ENCODE data around the gene POLN.

POLN gene

DNA sequence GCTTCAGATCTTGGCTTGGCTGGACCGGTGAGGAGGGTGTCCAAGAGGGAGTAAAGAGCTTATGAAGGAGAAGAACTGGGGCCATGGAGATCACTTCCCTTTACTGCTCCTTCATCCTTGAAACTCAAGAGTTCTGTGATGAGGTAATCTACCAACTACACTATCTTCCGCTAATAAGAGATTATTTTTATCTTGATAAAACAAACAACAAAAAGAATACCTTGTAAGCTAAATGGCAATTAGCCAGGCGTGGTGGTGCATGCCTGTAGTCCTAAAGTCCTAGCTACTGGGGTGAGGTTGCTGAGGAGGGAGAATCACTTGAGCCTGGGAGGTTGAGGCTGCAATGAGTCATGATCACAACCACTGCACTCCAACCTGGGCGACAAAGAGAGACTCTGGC, 47.4 kb downstream of the POLN start:
- DNase-seq (ENCODE audit: low read depth, low spot score), result no peak
- H3K9me3 ChIP-seq (ENCODE audit: low read depth, low read length), result 0 out of 2 replicates have a peak, but pooled peaks cover 3% of the 10 kb centered on the region
- TF ChIP-seq FOXP2 (optimal IDR thresholded peaks at IDR 0.05; ENCODE audit: control extremely low read depth, extremely low read length, insufficient read depth) (no peak), POLR2AphosphoS5 (IDR thresholded peaks at IDR 0.05; ENCODE audit: borderline replicate concordance, low read depth, low read length) (no peak), EZH2 (IDR thresholded peaks at IDR 0.05) (no peak)
- no peak overlapping the region for H3K27ac ChIP-seq
- H3K36me3 ChIP-seq (ENCODE audit: insufficient read depth, low read length), result peaks cover 19% of the 10 kb centered on the region
- no peak overlapping the region for H3K9ac ChIP-seq (ENCODE audit: insufficient read length)
- no peak overlapping the region for H3K4me3 ChIP-seq

DNA sequence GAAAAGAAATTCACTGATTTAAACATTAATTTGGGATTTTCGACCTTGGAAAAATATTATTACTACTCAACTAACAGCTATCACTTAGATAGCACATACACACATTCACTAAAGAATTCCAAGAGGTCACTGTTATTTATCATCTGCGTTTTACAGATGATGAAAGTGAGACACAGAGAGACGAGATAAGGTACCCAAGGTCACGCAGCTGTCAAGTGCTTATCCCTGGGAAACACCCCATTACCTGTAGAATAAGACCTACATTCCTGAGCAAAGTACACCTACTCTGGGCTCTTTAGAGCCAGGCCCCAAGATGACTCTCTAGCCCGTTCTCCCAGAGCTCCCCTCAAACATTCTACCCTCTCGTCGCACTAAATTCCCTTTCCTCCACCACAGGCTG, 48.6 kb downstream of the POLN start:
- Histone ChIP-seq H3K9me3 (ENCODE audit: low read depth, low read length) (no peaks in the 10 kb centered on the region), H3K27ac (no peak overlapping the region), H3K36me3 (ENCODE audit: insufficient read depth, low read length) (peaks cover 13% of the 10 kb centered on the region), H3K4me3 (no peak overlapping the region), H3K9ac (ENCODE audit: insufficient read length) (no peak overlapping the region)
- TF ChIP-seq POLR2AphosphoS5 (IDR thresholded peaks at IDR 0.05; ENCODE audit: borderline replicate concordance, low read depth, low read length) (no peak), EZH2 (IDR thresholded peaks at IDR 0.05) (no peak), FOXP2 (optimal IDR thresholded peaks at IDR 0.05; ENCODE audit: control extremely low read depth, extremely low read length, insufficient read depth) (no peak)
- DNase-seq (ENCODE audit: low read depth, low spot score), result no peak

DNA sequence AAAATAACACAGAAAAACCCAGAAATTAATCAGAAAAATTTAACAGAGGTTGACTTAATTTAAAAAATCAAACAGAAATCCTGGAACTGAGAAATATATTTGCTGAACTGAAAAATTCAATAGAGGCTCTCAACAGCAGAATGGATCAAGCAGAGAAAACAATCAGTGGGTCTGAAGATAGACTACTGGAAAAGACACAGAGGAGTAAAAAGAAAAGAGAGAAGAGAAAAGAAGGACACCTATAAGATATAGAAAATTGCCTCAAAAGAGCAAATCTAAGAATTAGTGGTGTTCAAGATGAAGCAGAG, 55.1 kb downstream of the POLN start:
- no peak for TF ChIP-seq EZH2 (IDR thresholded peaks at IDR 0.05)
- TF ChIP-seq FOXP2 (optimal IDR thresholded peaks at IDR 0.05; ENCODE audit: control extremely low read depth, extremely low read length, insufficient read depth), result no peak
- no peak for TF ChIP-seq POLR2AphosphoS5 (IDR thresholded peaks at IDR 0.05; ENCODE audit: borderline replicate concordance, low read depth, low read length)
- DNase-seq (ENCODE audit: low read depth, low spot score), result no peak
- no peaks in the 10 kb centered on the region for H3K9me3 ChIP-seq (ENCODE audit: low read depth, low read length)
- H3K36me3 ChIP-seq (ENCODE audit: insufficient read depth, low read length), result peaks cover 6% of the 10 kb centered on the region; the same call in 1 of the 2 replicates
- no peak overlapping the region for H3K9ac ChIP-seq (ENCODE audit: insufficient read length)
- no peak overlapping the region for H3K27ac ChIP-seq
- no peak overlapping the region for H3K4me3 ChIP-seq

DNA sequence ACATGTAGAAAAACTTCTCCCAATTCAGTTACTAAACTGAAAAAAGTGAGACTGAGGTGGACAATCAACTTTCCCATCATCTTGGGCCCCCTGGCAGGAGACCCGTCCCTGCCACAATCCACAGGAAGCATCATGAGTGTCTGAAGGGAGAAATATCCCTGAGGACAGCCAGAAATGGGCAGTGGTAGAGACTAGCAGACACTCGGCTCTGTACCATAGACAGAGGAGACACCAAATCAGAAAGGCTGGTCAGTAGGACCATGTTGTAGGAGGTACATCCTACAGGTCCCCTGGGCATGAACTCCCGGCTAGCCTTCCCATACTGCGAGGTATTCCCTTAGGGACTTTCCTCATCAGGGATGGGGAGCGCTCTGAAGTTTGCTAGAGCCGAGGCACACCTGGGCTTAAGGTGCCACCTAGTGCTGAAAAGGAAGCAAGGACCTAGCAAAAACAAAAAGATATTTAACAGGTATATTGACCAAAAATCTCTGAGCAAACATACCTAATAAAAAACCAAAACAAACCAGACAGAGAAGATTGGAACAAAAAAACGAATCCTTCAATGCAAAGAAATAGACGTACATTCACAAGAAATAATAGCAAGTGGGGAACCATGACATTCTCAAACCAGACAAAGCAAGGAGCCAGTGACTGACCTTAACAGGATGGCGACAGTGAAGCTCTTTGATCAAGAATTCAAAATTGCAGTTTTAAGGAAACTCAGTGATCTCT, 55.6 kb downstream of the POLN start:
- TF ChIP-seq EZH2 (IDR thresholded peaks at IDR 0.05) (no peak), POLR2AphosphoS5 (IDR thresholded peaks at IDR 0.05; ENCODE audit: borderline replicate concordance, low read depth, low read length) (no peak), FOXP2 (optimal IDR thresholded peaks at IDR 0.05; ENCODE audit: control extremely low read depth, extremely low read length, insufficient read depth) (no peak)
- no peak for DNase-seq (ENCODE audit: low read depth, low spot score)
- H3K9me3 ChIP-seq (ENCODE audit: low read depth, low read length), result no peaks in the 10 kb centered on the region

DNA sequence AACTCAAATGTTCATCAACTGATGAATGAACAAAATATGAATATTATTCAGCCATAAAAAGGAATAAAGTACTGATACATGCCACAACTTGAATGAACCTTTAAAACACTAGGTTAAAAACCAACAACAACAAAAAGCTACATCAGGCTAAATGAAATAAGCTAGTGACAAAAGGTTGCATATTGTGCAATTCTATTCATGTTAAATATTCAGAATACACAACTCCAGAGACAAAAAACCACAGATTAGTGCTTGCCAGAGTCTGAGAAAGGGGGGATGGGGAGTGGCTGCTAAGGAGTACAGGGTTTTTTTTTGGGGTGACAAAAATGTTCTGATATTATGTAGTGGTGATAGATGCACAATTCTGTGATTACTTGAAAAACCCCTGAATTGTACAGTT, 58.5 kb downstream of the POLN start:
- no peak overlapping the region for H3K9ac ChIP-seq (ENCODE audit: insufficient read length)
- TF ChIP-seq FOXP2 (optimal IDR thresholded peaks at IDR 0.05; ENCODE audit: control extremely low read depth, extremely low read length, insufficient read depth) (no peak), EZH2 (IDR thresholded peaks at IDR 0.05) (no peak), POLR2AphosphoS5 (IDR thresholded peaks at IDR 0.05; ENCODE audit: borderline replicate concordance, low read depth, low read length) (no peak)
- H3K27ac ChIP-seq, result no peak overlapping the region
- peaks cover 6% of the 10 kb centered on the region; the same call in 1 of the 2 replicates for H3K36me3 ChIP-seq (ENCODE audit: insufficient read depth, low read length)
- H3K4me3 ChIP-seq, result no peak overlapping the region
- DNase-seq (ENCODE audit: low read depth, low spot score), result no peak
- H3K9me3 ChIP-seq (ENCODE audit: low read depth, low read length), result no peaks in the 10 kb centered on the region

More for the DNA sequence above, 55.6 kb downstream of the POLN start:
- H3K4me3 ChIP-seq, result no peak overlapping the region
- H3K36me3 ChIP-seq (ENCODE audit: insufficient read depth, low read length), result peaks cover 6% of the 10 kb centered on the region; the same call in 1 of the 2 replicates
- no peak overlapping the region for H3K27ac ChIP-seq
- no peak overlapping the region for H3K9ac ChIP-seq (ENCODE audit: insufficient read length)

DNA sequence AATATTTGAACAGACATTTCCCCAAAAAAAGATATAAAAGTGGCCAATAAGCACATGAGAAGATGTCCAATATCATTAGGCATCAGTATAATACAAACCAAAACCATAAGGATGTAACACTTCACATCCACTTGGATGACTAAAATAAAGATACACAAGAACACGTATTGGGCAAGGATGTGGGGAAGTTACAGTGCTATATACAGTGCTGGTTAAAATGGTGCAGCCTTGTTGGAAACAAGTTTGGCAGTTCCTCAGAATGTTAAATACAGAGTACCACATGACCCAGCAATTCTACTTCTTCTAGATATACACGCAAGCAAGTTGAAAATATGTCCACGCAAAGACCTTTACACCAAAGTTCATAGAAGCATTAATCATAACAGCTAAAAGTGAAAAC, 58.9 kb downstream of the POLN start:
- no peak overlapping the region for H3K9ac ChIP-seq (ENCODE audit: insufficient read length)
- H3K4me3 ChIP-seq, result no peak overlapping the region
- H3K9me3 ChIP-seq (ENCODE audit: low read depth, low read length), result no peaks in the 10 kb centered on the region
- H3K27ac ChIP-seq, result no peak overlapping the region
- no peak for TF ChIP-seq FOXP2 (optimal IDR thresholded peaks at IDR 0.05; ENCODE audit: control extremely low read depth, extremely low read length, insufficient read depth)
- TF ChIP-seq POLR2AphosphoS5 (IDR thresholded peaks at IDR 0.05; ENCODE audit: borderline replicate concordance, low read depth, low read length), result no peak
- no peak for TF ChIP-seq EZH2 (IDR thresholded peaks at IDR 0.05)
- no peak for DNase-seq (ENCODE audit: low read depth, low spot score)
- H3K36me3 ChIP-seq (ENCODE audit: insufficient read depth, low read length), result peaks cover 6% of the 10 kb centered on the region; the same call in 1 of the 2 replicates

- H3K36me3 ChIP-seq (ENCODE audit: insufficient read depth, low read length), result peaks cover 6% of the 10 kb centered on the region; the same call in 1 of the 2 replicates
- H3K27ac ChIP-seq, result no peak overlapping the region
- no peak for TF ChIP-seq EZH2 (IDR thresholded peaks at IDR 0.05)
- TF ChIP-seq POLR2AphosphoS5 (IDR thresholded peaks at IDR 0.05; ENCODE audit: borderline replicate concordance, low read depth, low read length), result no peak
- no peak for TF ChIP-seq FOXP2 (optimal IDR thresholded peaks at IDR 0.05; ENCODE audit: control extremely low read depth, extremely low read length, insufficient read depth)
- no peak for DNase-seq (ENCODE audit: low read depth, low spot score)
- H3K9ac ChIP-seq (ENCODE audit: insufficient read length), result no peak overlapping the region
- no peaks in the 10 kb centered on the region for H3K9me3 ChIP-seq (ENCODE audit: low read depth, low read length)
- no peak overlapping the region for H3K4me3 ChIP-seq
Measured at GRCh38 chr4:2180410-2180809, 61.5 kb downstream of the POLN start.

- TF ChIP-seq POLR2AphosphoS5 (IDR thresholded peaks at IDR 0.05; ENCODE audit: borderline replicate concordance, low read depth, low read length), result no peak
- no peak for TF ChIP-seq FOXP2 (optimal IDR thresholded peaks at IDR 0.05; ENCODE audit: control extremely low read depth, extremely low read length, insufficient read depth)
- no peak for TF ChIP-seq EZH2 (IDR thresholded peaks at IDR 0.05)
- peaks cover 6% of the 10 kb centered on the region; the same call in 1 of the 2 replicates for H3K36me3 ChIP-seq (ENCODE audit: insufficient read depth, low read length)
- no peak overlapping the region for H3K9ac ChIP-seq (ENCODE audit: insufficient read length)
- no peak overlapping the region for H3K4me3 ChIP-seq
- no peaks in the 10 kb centered on the region for H3K9me3 ChIP-seq (ENCODE audit: low read depth, low read length)
- DNase-seq (ENCODE audit: low read depth, low spot score), result no peak
- no peak overlapping the region for H3K27ac ChIP-seq
Measured at GRCh38 chr4:2179717-2180116, 62.2 kb downstream of the POLN start.

Measured in SK-N-MC (cell line).